Right hindlimb (tissue), 1 donor: ENCODE measurements around the gene BLZF1.
"Not testable (repeated sequence)": the region's sequence is repeated elsewhere in the genome, so short reads cannot be mapped to it uniquely, and the experiment has no call there.

Source experiments
- DNase-seq: peaks from one replicate; pipeline ENCODE4 v3.0.0-alpha.2; 2018

BLZF1 gene

GRCh38 chr1:169363046-169363730 lies 4.8 kb upstream of the BLZF1 start:
- no peak for DNase-seq

- no peak for DNase-seq
These were observed 3.0 kb upstream of the BLZF1 start for GRCh38 chr1:169364948-169365347.

- DNase-seq: no peak
These were observed 804 bp upstream of the BLZF1 start for GRCh38 chr1:169367096-169367685.

GRCh38 chr1:169368406-169368769 lies 393 bp downstream of the BLZF1 start:
- DNase-seq: no peak

- no peak for DNase-seq
These were observed 3.4 kb downstream of the BLZF1 start for GRCh38 chr1:169371404-169371803.

- no peak for DNase-seq
These were observed 13.2 kb downstream of the BLZF1 start for GRCh38 chr1:169381162-169381561.

- DNase-seq: no peak
These were observed 15.5 kb downstream of the BLZF1 start for GRCh38 chr1:169383449-169383848.

- no peak for DNase-seq
These were observed 19.4 kb downstream of the BLZF1 start for GRCh38 chr1:169387399-169387798.

- no peak for DNase-seq
These were observed 22.3 kb downstream of the BLZF1 start for GRCh38 chr1:169390303-169390702.

GRCh38 chr1:169392406-169392805 lies 24.4 kb downstream of the BLZF1 start:
- no peak for DNase-seq

GRCh38 chr1:169395955-169396354 lies 28.0 kb downstream of the BLZF1 start:
- no peak for DNase-seq

GRCh38 chr1:169402578-169402977 lies 34.6 kb downstream of the BLZF1 start:
- DNase-seq: not testable (repeated sequence)

GRCh38 chr1:169408340-169408739 lies 40.3 kb downstream of the BLZF1 start:
- DNase-seq: not testable (repeated sequence)

GRCh38 chr1:169414952-169415351 lies 47.0 kb downstream of the BLZF1 start:
- DNase-seq: no peak

GRCh38 chr1:169421309-169421708 lies 53.3 kb downstream of the BLZF1 start:
- DNase-seq: no peak

- no peak for DNase-seq
These were observed 58.2 kb downstream of the BLZF1 start for GRCh38 chr1:169426174-169426705.

GRCh38 chr1:169427081-169427641 lies 59.2 kb downstream of the BLZF1 start, which contains the start of gene CCDC181:
Gene CCDC181 (minus strand): TSS chr1:169427474. CDS start chr1:169424927, 2,547 bp downstream.
- DNase-seq: peak; percentile 88
